Measurements from ENCODE around the gene TGFB1I1.

The TGFB1I1 gene

DNA sequence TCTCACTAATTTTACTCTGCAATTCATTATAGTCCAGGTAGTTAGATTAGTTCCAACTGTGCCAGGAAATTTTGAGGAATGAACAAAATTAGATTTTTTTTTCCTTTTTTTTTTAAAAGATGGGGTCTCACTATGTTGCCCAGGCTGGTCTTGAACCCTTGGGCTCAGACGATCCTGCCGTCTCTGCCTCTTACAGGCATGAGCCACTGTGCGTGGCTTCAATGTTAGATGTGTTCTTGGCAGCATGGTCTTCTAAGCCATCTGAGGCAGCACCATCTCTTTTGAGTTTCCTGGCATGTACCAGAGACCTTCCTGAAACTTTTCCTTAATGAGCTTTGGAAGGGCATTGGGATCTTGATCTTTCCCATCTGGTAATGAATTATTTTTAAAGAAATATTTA is 53.2 kb downstream of the TGFB1I1 start:
- no peaks in the 10 kb centered on the region for H4K20me1 ChIP-seq
- no peaks in the 10 kb centered on the region for H3K4me1 ChIP-seq
- H3K4me3 ChIP-seq, result no peak overlapping the region
- no peak overlapping the region for H3K9ac ChIP-seq
- H3K36me3 ChIP-seq, result no peaks in the 10 kb centered on the region
- H3K27ac ChIP-seq, result no peak overlapping the region
- no peak for TF ChIP-seq Cebpa-rat (IDR thresholded peaks at IDR 0.05)
- peaks cover 0 to 21% (median 8%) of the 10 kb centered on the region in 11 experiments; a peak in 7 of 22 replicates for H3K9me3 ChIP-seq (replicated peaks in 1 of 11)
- peaks cover 0 to 6% (median 3%) of the 10 kb centered on the region in 11 experiments; a peak in 5 of 22 replicates for H3K27me3 ChIP-seq
- no peak overlapping the region for H3K4me2 ChIP-seq

Measured in BLaER1 treated with 17β-estradiol and CSF1 and Interleukin-3, amounts not matched to agents 10 nM and 100 nM (cell line).